ENCODE results near the gene PLEK2. TPM values are rescaled to one million over a fixed set of nuclear protein-coding genes. Genes with fewer than 3 reads are reported as not detected.

Gene PLEK2
- polyA plus RNA-seq, 1 donor, result 0.62 TPM

DNA sequence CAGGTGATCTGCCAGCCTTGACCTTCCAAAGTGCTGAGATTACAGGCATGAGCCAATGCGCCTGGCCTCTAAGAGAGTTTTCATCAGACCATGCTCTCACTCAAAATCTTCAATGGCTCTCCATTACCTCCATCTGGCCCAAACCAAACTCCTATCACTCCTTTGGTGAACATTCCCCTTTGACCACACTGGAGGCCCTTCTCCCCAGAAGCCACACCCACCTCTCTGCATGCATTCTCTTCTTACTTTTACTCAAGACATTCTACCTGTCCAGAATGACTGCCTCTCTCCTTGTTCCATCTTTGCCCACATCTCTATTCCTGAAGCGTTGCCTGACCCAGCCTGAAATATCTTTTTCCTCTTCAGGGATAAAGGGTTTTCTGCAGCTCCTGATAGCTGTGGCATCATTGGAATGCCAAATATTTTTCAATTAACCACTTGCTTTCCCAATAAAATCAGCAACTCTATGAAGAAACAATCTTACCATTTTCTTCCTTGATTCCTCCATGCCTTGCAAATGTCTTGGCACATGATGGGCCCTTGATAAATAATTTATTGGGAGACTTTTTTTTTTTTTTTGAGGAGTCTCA, 15.5 kb downstream of the PLEK2 start:
- no peak for DNase-seq

DNA sequence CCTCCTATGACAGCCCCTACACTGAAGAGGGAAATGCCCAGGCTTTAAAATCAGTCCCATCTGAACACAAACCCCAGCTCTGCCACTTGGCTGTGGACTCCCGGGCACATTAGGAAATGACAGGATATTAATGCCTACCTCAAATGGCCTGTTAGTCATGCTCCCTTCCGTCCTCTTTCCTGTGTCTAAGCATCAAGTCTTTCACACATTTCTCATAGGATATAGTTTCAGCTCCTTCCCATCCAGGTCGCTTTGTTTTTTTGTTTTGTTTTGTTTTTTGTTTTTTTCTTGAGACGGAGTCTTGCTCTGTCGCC, 16.1 kb downstream of the PLEK2 start:
- DNase-seq, result no peak

DNA sequence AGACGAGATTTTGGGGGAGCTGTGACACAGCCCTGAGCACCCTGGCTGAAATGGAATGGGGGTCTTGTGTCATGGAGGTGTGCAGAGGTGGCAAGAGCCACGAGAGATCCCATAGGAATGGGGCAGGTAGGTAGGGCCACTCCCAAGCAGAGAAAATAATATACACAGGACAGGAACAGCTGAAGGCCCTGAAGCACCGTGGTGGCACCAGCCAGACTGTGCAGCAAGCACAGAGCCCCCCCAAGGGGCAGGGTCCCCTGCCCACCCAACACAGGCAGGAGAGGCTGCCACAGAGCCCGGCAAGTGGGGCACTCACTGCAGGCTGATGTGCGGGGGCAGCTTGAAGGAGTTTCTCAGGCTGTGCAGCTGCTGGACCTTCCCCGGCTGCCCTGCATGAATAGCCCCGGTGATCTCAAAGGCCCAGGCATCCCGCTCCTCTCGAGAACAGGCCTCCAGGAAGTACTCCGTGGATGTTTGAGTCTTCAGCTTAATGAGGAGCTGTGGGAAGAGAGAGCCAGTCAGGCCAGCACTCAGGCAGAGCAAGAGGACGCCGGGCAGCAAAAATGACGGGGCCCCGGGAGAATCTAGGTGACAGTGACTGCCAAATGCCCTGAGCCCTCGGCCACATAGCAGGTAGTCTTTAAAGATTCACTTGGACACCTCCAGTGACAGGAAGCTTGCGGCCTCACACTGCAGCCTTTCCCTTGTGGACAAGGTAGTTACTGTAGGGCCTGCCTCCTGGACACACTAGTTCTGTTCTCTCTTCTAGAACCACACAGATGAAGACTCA, 16.7 kb downstream of the PLEK2 start:
- no peak for DNase-seq

DNA sequence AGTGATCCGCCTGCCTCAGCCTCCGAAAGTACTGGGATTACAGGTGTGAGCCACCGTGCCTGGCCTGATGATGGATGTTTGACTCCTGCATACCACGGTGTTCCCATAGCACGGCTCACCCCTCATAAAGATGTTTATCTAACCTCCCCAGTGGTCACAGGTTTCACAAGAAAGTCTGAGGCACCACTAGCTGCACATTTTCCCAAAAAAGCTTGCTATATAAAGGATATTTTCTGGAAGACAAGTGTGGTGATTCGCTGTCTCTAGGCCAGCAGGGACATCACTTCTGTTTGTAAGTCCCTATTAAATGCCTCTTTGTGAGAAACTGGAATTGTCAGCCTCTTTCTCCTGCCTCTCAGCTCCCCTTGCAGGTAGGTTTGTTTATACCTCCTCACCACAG, 18.3 kb downstream of the PLEK2 start:
- DNase-seq, result no peak

DNA sequence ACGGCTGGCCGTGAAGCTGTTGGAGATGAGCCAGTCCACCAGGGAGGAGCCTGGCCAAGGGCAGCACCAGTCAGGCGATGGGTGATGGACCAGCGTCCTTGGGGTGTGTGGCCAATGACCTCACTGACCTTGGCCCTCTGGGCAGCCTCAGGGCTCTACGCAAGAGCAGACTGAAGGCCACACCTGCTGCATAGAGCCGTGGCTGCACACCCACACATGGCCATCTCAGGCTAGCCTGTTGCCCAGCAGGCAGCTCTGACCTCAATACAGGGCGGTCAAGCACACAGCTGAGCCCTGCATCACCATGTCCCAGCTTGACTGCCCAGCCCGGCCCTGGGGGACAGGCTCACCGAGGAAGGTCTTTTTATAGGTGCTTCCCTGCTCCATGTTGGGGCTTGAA, 19.2 kb downstream of the PLEK2 start:
- DNase-seq, result no peak

DNA sequence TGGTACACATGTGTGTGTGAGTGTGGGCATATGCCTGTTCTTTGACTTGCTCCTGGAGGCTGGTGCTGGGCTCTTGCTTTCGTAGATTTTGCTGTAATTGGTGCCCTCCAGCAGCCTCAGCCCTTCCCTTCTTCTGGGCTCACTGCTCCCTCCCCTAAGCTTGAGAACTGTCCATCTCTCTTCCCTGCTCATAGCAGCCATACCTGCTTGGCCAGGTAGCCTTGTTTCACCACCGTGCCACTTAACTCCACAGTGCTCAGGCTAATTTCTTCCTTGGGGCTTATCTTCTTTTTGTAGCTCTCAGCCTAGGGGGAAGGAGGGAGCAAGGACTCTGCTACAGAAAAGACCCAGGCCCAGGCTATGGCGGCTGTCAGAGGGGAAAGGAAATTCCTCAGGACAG, 19.8 kb downstream of the PLEK2 start:
- DNase-seq, result no peak

DNA sequence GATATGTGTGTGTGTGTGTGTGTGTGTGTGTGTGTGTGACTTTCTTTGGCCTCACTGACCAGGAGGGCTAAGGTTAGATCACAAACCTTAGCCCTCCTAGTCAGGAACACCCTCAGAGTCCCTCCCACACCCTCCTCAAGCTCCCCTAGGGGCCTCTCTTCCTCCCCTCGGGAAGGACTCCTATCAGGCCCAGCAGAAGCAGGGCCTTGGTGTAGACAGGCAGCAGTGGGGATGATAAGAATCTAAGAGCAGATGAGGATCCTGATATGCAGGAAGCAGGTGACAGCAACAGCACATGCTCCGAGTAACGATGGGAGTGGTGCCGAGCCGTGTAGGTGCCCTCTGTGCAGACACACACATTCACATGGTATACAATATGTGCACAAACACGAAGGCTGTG, 20.7 kb downstream of the PLEK2 start:
- no peak for DNase-seq

DNA sequence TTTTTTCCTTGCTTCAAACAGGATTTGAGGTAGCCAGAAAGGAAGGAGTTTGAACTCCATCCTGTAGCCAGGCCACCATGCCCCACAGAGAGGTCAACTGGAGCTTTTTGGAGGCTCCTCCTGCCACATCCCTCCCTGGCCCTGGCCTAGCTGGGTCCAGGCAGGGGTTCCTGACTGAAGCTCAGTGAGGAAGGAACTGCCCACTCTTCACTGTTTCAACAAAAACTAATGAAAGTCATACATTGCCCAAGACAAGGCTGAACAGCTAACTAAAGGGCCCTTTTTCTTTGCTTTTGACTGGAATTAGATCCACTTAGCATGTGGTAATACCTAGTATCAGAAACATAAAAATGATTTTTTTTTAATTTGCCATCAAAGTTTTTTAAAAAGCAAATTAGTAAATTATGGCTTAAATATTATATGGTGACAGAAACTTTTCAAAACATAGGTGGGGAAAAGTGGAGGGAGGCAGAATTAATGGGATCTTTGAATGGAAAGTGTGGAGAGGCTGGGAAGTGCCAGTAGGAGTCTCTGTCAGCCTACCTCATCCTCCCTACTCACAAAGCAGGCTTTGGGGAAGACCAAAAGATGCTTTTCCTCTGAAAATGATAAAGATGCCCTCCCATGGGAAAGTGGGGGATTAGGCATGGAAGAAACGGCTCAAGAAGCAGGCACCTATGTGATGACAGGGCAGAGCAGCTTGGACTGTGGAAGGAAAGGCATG, 22.0 kb downstream of the PLEK2 start:
- no peak for DNase-seq

DNA sequence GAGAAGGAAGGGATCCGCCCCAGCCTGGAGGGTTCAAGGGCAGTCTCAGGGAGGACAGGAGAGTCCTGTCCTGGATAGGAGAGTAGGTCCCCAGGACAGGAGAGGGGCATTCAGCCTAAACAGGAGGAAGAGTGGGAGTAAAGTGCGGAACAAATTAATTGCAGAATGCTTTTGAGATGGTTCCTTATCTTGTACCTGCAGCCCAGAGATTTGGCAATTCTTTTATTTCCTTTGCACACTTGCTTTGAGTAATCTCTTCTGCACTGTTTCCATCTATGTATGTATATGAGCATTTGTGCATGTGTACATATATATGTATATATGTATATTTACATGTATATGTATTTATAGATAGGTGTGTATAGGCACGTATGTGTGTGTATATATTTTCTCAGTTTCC, 22.7 kb downstream of the PLEK2 start:
- no peak for DNase-seq

DNA sequence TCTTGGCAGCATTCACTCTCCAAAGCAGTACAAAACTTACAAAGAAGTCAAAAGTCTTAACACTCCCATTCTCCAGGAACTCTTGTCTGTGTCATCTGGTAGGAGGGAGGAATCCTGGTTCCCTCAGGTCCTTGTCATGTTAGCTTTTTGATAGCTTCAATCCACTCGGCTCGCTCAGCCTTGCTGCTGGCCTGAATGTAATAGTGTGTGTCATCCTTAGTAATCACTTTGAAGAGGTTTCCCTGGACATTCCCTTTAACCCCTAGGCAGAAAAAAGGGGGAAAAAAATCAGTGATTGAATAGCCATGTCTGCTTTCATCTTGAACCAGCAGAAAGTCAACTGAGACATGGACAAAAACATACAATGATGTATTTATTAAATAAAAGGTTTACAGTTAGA, 24.8 kb downstream of the PLEK2 start:
- no peak for DNase-seq

DNA sequence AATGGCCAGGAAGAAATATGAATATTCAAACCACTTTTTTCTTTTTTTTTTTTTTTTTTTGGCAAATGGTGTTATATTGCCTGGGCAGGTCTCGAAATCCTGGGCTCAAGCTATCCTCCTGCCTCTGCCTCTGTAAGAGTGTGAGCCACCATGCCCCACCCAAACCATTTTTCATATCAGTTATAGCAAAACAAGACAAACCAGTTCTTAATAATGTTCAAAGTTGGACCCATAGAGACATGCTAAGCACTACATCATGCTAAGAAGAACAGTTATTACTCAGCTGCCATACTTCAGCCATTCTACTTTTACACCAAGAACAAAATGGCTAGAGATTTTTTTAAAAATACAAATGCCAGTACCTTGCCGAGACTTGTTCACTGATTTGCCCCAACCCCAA, 26.3 kb downstream of the PLEK2 start:
- no peak for DNase-seq

DNA sequence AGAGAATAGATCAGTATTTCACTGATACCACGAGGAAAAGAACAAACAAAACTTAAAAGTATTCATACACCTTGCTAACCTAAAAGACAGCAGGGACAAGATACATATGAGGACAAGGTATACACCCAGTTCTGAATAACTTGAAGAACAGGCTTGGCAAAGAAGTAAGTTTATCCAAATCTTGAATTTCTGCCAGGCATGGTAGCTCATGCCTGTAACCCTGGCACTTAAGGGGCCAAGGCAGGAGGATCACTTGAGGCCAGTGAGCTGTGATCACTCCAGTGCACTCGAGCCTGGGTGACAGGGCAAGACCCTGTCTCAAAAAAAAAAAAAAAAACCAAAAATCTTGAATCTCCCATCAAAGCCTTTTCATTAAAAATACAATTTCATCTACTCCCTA, 26.8 kb downstream of the PLEK2 start:
- no peak for DNase-seq

DNA sequence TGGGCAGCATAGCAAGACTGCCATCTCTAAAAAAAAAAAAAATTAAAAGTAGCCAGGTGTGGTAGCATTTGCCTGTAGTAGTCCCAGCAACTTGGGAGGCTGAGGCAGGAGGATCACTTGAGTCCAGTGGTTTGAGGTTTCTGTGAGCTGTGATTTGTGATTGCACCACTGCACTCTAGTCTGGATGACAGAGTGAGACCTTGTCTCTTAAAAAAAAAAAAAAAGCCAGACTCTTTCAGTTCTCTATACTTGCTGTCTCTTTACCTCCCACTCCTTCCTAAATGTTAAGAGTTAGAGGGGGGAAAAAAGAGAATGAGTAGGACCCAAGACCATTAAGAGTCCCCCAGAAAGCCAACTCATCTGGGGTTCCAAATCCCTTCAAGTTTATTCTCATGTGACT, 34.0 kb downstream of the PLEK2 start:
- no peak for DNase-seq

DNA sequence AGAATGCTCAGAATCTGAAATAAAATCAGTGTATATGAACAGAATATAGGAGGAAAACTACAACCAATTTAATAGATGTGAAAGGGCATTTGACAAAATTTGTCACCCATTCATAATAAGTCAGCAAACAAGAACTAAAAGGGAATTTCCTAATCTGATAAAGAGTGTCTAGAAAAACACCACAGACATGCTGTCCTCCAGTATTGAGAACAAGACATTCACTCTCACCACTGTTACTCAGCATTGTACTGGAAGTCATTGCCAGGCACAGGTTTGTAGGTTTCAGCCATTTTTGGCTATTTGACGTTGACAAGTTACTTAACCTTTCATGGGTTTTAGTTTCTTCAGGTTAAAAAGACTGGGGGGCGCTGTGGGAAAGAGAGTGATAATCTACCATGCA, 38.6 kb downstream of the PLEK2 start:
- no peak for DNase-seq

DNA sequence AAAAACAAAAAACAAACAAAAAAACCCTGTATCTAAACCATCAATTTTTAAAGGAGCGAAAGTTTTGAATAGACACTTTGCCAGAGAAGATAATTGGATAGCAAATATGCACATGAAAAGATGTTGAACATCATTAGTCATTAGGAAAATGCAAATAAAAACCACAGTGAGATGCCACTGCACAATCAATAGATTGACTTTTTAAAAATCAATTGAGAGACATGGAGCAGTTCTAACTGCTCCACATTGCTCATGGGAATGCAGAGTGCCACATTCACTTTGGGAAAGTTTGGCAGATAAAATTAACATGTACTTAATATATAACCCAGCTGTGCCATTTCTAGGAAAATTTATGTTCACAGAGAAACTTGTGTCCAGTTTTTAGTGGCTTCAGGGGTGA, 39.1 kb downstream of the PLEK2 start:
- DNase-seq, result no peak

DNA sequence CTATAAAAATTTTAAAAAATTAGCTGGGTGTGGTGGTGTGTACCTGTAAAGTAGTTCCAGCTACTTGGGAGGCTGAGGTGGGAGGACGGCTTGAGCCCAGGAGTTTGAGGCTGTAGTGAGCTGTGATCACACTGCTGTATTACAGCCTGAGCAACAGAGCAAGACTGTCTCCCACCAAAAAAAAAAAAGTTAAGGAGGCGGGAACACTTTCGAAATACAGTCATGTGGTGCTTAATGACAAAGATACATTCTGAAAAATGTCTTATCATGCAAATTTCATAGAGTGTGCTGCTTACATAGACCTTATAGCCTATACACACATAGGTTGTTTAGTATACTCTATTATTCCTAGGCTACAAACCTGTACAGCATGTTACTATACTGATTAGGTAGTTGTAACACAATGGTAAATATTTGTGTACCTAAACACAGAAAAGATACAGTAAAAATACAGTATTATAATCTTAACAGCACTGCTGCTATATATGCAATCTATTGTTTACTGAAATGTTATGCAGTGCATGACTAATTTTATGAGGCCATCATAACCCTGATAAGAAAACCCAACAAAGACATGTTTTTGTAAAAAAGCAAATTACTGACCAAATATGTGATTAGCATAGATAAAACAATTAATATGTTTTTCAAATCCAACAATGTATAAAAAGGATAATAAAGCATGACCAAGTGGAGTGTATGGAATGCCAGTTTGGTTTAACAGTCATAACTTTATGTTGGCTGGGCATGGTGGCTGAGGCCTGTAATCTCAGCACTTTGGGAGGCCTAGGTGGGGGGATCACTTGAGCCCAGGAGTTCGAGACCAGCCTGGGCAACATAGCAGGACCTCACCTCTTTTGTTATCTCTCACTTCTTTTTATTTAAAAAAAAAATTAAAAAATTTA, 40.5 kb downstream of the PLEK2 start:
- DNase-seq, result no peak

DNA sequence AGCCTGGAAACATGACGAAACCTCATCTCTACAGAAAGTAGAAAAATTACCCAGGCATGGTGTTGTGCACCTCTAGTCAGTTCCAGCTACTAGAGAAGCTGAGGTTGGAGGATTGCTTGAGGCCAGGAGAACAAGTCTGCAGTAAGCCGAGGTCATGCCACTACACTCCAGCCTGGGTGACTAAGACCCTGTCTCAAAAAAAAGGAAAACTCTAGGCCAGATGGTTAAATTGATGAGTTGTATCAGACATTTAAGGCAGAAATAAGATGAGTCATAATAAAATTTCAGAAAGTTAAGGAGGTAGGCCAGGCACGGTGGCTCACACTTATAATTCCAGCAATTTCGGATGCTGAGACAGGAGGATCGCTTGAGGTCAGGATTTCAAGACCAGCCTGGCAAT, 41.1 kb downstream of the PLEK2 start:
- no peak for DNase-seq

DNA sequence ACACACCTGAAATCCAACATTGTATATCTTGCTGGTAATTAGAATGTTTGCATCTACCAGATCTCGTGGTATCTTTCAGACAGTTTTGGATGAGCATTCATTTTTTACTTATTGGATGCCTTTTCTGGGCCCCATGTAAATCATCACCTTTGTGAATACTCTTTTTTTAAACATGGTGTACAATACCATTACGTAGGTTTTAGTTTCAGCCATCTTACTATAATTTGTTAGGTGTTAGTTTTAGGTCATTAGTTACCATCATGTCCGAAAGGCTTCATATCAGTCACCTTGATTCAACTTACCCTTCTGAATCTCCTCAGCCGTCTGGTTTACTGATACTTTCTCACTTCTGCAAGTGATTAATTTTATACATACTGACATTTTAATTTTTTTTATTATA, 46.5 kb downstream of the PLEK2 start:
- no peak for DNase-seq

DNA sequence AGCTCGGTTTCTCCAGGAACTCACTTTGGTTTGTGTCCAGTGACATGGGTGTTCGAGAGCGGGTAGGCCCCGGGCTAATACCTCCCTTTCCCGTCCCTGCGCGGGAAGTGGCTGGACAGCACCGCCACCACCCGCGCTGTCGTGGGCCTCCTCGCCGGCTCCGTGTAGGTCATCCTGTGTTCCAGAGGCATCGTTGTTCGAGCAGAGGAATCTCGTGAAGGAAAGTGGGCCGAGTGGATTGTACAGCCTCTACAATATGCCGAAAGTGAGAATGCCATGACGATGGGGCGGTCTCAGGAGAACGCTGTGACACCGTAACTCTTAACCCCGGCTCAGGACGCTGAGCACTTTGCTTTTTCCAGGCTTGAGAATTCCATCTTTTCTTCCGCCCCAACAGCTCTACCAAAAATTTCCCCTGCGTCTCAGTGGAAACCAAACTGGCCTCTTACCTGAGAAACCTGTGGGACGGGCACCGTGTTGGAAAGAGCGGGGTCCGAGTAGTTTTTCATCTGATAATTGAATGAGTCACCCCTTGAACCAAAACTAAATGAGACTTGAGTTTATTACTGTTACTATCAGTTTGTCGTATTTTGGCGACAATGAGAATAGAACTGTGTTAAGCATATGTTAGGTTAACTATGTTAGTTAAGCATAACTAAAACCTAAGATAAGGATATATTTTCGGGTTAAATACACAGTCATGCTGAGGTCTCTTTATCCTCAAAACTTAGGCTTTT, 51.3 kb downstream of the PLEK2 start:
- DNase-seq, result no peak

DNA sequence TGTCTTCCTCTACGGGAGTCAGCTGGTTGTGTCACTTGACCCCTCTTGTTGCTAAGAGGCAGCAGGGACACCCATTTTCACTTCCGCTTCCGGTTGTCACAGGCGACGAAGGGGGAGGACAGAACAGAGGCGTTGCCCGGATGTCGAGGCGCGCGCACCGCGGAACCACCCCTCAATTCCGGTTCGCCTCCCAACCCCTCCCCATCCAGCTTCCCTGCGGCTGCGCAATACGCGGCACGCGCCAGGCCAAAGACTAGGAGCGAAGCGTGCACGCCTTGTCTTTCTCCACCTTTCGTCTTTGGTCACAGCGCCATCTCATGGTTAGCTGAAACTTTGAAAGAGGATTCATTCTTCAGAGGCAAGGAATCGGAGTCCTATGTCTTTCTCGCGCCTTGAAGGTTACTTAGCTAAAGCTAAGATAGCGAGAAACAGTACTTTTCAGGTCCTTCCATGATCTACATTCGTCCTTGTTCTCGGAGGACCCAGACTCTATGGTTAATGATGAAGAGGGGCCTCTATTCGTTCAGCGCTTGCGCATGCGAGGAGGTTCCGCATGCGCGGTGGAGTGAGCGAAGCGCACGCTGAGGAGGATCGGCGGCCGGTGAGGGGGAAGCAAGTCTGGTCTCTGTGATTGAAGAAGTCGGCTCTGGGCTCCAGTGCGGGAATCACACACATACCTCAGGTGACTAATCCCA, 52.0 kb downstream of the PLEK2 start, which contains the start of the genes ATP6V1D and EIF2S1:
ATP6V1D (minus strand) TSS at position 30 of the 695 bp plus-strand sequence. CDS start 106 bp downstream, outside the sequence.
EIF2S1 (plus strand) TSS at position 554 of the 695 bp plus-strand sequence. CDS start 4,440 bp downstream, outside the sequence.
- peak; percentile 100 for DNase-seq

Measured in hindlimb muscle (tissue), 1 donor.